Endothelial cell of umbilical vein (primary cell): ENCODE data around the gene ISL1.

ENCODE experiments used
- TF ChIP-seq, protein P1 (sequence below), 2 donors: IDR thresholded peaks; 1 replicate in 1 of 2; 2 replicates in 1 of 2; pipeline ENCODE4 v1.5.1; 2011; ENCODE audit warnings: low read length in 2 of 2, mild to moderate bottlenecking in 2 of 2, moderate library complexity in 2 of 2, control low read depth in 1 of 2, inconsistent platforms in 1 of 2, low read depth in 1 of 2; ENCODE audit not compliant: insufficient read depth in 1 of 2; ENCODE audit errors: extremely low read depth in 1 of 2
- TF ChIP-seq, protein P2 (sequence below): IDR thresholded peaks from 2 replicates; pipeline ENCODE4 v1.6.1; 2011; ENCODE audit not compliant: insufficient read depth, insufficient read length

DNA sequence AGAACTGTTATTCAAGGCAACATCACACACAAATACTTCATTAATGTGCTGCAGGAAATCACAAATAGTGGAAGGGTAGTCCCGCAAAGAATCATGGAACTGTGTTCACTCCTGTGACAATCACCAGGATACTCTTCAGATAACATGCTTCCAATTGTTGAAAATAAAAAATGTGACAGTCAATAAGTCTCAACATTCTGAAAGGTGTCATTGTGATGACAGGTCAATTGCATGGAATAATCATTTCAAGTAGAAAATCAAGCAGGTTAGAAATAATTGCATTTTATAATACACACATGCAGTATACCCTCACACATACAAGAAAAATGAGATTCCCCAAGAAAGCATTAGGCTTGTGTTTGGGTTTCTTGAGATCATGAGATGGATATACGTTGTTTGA lies 46.4 kb upstream of the ISL1 start:
- TF ChIP-seq, protein P1, sequence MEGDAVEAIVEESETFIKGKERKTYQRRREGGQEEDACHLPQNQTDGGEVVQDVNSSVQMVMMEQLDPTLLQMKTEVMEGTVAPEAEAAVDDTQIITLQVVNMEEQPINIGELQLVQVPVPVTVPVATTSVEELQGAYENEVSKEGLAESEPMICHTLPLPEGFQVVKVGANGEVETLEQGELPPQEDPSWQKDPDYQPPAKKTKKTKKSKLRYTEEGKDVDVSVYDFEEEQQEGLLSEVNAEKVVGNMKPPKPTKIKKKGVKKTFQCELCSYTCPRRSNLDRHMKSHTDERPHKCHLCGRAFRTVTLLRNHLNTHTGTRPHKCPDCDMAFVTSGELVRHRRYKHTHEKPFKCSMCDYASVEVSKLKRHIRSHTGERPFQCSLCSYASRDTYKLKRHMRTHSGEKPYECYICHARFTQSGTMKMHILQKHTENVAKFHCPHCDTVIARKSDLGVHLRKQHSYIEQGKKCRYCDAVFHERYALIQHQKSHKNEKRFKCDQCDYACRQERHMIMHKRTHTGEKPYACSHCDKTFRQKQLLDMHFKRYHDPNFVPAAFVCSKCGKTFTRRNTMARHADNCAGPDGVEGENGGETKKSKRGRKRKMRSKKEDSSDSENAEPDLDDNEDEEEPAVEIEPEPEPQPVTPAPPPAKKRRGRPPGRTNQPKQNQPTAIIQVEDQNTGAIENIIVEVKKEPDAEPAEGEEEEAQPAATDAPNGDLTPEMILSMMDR (IDR thresholded peaks at IDR 0.05; ENCODE audit: extremely low read depth in 1 of 2, insufficient read depth in 1 of 2, low read depth in 1 of 2, low read length in 2 of 2): no peak
- TF ChIP-seq, protein P2, sequence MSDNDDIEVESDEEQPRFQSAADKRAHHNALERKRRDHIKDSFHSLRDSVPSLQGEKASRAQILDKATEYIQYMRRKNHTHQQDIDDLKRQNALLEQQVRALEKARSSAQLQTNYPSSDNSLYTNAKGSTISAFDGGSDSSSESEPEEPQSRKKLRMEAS: no peak
